Panc1 (cell line): Measurements from ENCODE around the gene SLC38A10. TPM values are rescaled to one million over a fixed set of nuclear protein-coding genes. Genes with fewer than 3 reads are reported as not detected.

Experiments used
- ATAC-seq: fragments of 200-7000 bp; cut with Tn5 transposase; 2 replicates; pipeline ENCODE4 v1.9.1; 2020; ENCODE audit warnings: mild to moderate bottlenecking, moderate library complexity
- BruUV-seq: library from RNA; stranded (reverse); fragments of 400-500 nt; replicated peaks from 2 replicates; lab custom pipeline; 2021; lab: Mats Ljungman, UMichigan
- CTCF ChIA-PET: fragments of 300-600 bp; sonication (Branson Sonifier 250); formaldehyde crosslinking; loops from one replicate; lab custom pipeline; 2022; ENCODE audit warnings: antibody characterized with exemption; lab: Charles Lee
- POLR2A ChIA-PET: fragments of 300-600 bp; sonication (Branson Sonifier 250); formaldehyde crosslinking; loops from one replicate; lab custom pipeline; 2022; ENCODE audit warnings: antibody characterized with exemption; lab: Charles Lee
- DNase-seq: peaks from one replicate; pipeline ENCODE4 v3.0.0-alpha.2; 2010; ENCODE audit warnings: low read depth, low spot score
- H3K27ac ChIP-seq: 2 replicates; pipeline ENCODE4 v1.5.1; 2011; ENCODE audit warnings: mild to moderate bottlenecking, low read length, inconsistent platforms
- H3K27me3 ChIP-seq: fragments of 200-500 bp; sonication (Bioruptor generic); 2 replicates; pipeline ENCODE4 v1.6.0; 2014; ENCODE audit warnings: low read length, inconsistent platforms; ENCODE audit not compliant: control insufficient read depth, insufficient read depth
- H3K36me3 ChIP-seq: fragments of 200-500 bp; sonication (Bioruptor generic); 2 replicates; pipeline ENCODE4 v1.5.1; 2014; ENCODE audit warnings: inconsistent platforms, mild to moderate bottlenecking, low read length, moderate library complexity; ENCODE audit not compliant: control insufficient read depth, insufficient read depth
- H3K4me1 ChIP-seq: 2 replicates; pipeline ENCODE4 v1.5.1; 2011; ENCODE audit warnings: inconsistent platforms, mild to moderate bottlenecking, low read length, moderate library complexity; ENCODE audit not compliant: control insufficient read depth, insufficient read depth
- H3K4me3 ChIP-seq, 2 experiments: 2 replicates each; pipeline ENCODE4 v1.5.1; 2011 to 2012; ENCODE audit warnings: low read depth in 2 of 2, low read length in 2 of 2, mild to moderate bottlenecking in 2 of 2, inconsistent platforms in 1 of 2, moderate library complexity in 1 of 2
- H3K9me3 ChIP-seq: fragments of 200-500 bp; sonication (Bioruptor generic); 2 replicates; pipeline ENCODE4 v1.5.1; 2014; ENCODE audit warnings: low read depth, mild to moderate bottlenecking, inconsistent platforms, low read length, moderate library complexity; ENCODE audit not compliant: control insufficient read depth, insufficient read depth
- POLR2AphosphoS5 ChIP-seq: IDR thresholded peaks from 2 replicates; pipeline ENCODE4 v1.6.1; 2012; ENCODE audit warnings: mild to moderate bottlenecking, low read depth, low read length, moderate library complexity
- REST ChIP-seq, 2 experiments: IDR thresholded peaks; 2 replicates each; pipeline ENCODE4 v1.6.1; 2011 to 2012; ENCODE audit warnings: low read depth in 2 of 2, control low read depth in 1 of 2, low read length in 1 of 2, mild to moderate bottlenecking in 1 of 2, moderate library complexity in 1 of 2; ENCODE audit not compliant: insufficient read depth in 1 of 2
- SIN3A ChIP-seq: IDR thresholded peaks from 2 replicates; pipeline ENCODE4 v1.6.1; 2012; ENCODE audit warnings: low read depth, mild to moderate bottlenecking, low read length, moderate library complexity, borderline replicate concordance; ENCODE audit not compliant: insufficient read depth
- TCF7L2 ChIP-seq: IDR thresholded peaks from 2 replicates; pipeline ENCODE4 v1.6.1; 2011; ENCODE audit warnings: mild to moderate bottlenecking, low read depth, low read length, inconsistent platforms
- in situ Hi-C: cut with HindIII; loops from 2 replicates; pipeline ENCODE4 v1.10.0; 2016; ENCODE audit warnings: low sequenced_read_pairs, low pct_unique_long_range_greater_than_20kb
- intact Hi-C: fragments of 100-400 bp; cut with micrococcal nuclease; formaldehyde crosslinking; loops from one replicate; pipeline ENCODE4 v1.10.0; 2022; ENCODE audit not compliant: unreplicated experiment
- total RNA-seq: library from RNA; stranded (reverse); gene quantifications from one replicate; pipeline ENCODE4 v1.2.1, GENCODE V29; 2021; ENCODE audit not compliant: unreplicated experiment
- TF ChIP-seq, protein P1 (sequence below): fragments of 450-650 bp; IDR thresholded peaks from 2 replicates; pipeline ENCODE4 v1.5.1; 2017; ENCODE audit warnings: mild to moderate bottlenecking

The SLC38A10 gene
- total RNA-seq, 1 experiment from 2014 or later: 188 TPM

GRCh38 chr17:81332914-81333528 lies 37.9 kb upstream of the SLC38A10 start:
- TF ChIP-seq REST (IDR thresholded peaks at IDR 0.05; ENCODE audit: insufficient read depth in 1 of 2, low read depth in 2 of 2, low read length in 1 of 2): no peak
- TF ChIP-seq, protein P1, sequence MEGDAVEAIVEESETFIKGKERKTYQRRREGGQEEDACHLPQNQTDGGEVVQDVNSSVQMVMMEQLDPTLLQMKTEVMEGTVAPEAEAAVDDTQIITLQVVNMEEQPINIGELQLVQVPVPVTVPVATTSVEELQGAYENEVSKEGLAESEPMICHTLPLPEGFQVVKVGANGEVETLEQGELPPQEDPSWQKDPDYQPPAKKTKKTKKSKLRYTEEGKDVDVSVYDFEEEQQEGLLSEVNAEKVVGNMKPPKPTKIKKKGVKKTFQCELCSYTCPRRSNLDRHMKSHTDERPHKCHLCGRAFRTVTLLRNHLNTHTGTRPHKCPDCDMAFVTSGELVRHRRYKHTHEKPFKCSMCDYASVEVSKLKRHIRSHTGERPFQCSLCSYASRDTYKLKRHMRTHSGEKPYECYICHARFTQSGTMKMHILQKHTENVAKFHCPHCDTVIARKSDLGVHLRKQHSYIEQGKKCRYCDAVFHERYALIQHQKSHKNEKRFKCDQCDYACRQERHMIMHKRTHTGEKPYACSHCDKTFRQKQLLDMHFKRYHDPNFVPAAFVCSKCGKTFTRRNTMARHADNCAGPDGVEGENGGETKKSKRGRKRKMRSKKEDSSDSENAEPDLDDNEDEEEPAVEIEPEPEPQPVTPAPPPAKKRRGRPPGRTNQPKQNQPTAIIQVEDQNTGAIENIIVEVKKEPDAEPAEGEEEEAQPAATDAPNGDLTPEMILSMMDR: no peak
- TF ChIP-seq TCF7L2: no peak
- no peak for TF ChIP-seq POLR2AphosphoS5
- no peak for TF ChIP-seq SIN3A
- intact Hi-C loops (no loop called here), in situ Hi-C loops (no loop called here)
- DNase-seq (no peak), ATAC-seq (no peak)
- Histone ChIP-seq H3K27ac (0 out of 2 replicates have a peak overlapping the region, but pooled peaks have one; percentile 21), H3K9me3 (no peaks in the 10 kb centered on the region), H3K4me3 (no peak overlapping the region), H3K4me1 (peaks cover 84% of the 10 kb centered on the region), H3K36me3 (no peaks in the 10 kb centered on the region), H3K27me3 (no peaks in the 10 kb centered on the region)
- POLR2A ChIA-PET: no interaction called here
- no TSS peak for BruUV-seq
- CTCF ChIA-PET: no interaction called here

DNA sequence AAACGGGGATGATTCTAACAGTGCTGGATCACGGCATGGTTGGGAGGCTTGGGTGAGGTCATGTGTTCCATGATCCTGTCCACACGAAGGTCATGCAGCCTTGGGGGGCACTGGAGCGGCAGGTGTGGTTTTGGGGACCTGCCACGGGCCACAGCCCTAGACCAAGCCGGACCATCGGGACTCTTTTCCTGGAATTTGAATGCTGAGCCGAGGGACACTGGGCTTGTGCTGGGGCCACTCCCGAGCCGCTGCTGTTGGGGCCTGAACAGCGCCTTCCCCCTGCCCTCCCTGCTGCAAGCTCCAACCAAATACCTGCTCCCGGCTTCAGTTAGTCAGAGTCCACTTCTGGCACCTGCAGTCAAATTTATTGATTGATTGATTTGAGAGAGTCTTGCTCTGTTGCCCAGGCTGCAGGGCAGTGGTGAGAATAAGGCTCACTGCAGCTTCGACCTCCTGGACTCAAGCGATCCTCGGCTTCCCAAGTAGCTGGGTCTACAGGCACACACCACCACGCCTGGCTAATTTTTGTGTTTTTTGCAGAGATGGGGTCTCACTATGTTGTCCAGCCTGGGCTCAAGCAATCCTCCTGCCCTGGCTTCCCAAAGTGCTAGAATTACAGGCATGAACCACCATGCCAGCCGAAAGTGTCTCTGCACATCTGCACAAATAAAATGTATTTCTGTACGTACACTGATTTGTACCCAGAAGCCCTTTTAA lies 37.2 kb upstream of the SLC38A10 start:
- POLR2A ChIA-PET: no interaction called here
- ATAC-seq: no peak
- Histone ChIP-seq H3K4me3 (no peak overlapping the region), H3K9me3 (no peaks in the 10 kb centered on the region), H3K36me3 (no peaks in the 10 kb centered on the region), H3K4me1 (peaks cover 80% of the 10 kb centered on the region), H3K27me3 (no peaks in the 10 kb centered on the region), H3K27ac (peak overlapping the region; percentile 25)
- no TSS peak for BruUV-seq
- intact Hi-C loops: no loop called here
- no peak for TF ChIP-seq POLR2AphosphoS5
- TF ChIP-seq REST (IDR thresholded peaks at IDR 0.05; ENCODE audit: insufficient read depth in 1 of 2, low read depth in 2 of 2, low read length in 1 of 2): no peak
- no peak for TF ChIP-seq SIN3A
- TF ChIP-seq TCF7L2: no peak
- TF ChIP-seq, protein P1: no peak
- CTCF ChIA-PET: no interaction called here
- DNase-seq: no peak
- in situ Hi-C loops: no loop called here
